ENCODE data around the gene SEC14L1.

DNA sequence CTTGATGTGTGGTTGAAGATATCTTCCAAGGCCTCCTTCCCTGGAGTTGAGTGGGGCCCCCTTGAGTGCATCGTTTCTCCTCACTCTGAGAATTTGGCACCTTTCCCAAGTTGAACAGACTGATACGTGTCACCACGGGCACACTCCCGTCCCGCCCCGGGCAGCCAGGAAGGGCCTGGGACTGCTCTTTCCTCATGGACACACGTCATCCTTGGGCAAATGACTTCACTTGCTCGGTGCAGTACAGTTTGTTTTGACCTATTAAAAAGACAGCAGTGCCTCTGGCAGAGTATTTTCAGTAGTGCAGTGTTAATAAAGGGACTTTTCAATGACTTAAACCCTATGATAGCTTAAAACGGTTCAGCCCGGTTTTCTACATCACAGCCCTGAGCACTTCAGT is 59.9 kb downstream of the SEC14L1 start:
- TF ChIP-seq, protein P1, sequence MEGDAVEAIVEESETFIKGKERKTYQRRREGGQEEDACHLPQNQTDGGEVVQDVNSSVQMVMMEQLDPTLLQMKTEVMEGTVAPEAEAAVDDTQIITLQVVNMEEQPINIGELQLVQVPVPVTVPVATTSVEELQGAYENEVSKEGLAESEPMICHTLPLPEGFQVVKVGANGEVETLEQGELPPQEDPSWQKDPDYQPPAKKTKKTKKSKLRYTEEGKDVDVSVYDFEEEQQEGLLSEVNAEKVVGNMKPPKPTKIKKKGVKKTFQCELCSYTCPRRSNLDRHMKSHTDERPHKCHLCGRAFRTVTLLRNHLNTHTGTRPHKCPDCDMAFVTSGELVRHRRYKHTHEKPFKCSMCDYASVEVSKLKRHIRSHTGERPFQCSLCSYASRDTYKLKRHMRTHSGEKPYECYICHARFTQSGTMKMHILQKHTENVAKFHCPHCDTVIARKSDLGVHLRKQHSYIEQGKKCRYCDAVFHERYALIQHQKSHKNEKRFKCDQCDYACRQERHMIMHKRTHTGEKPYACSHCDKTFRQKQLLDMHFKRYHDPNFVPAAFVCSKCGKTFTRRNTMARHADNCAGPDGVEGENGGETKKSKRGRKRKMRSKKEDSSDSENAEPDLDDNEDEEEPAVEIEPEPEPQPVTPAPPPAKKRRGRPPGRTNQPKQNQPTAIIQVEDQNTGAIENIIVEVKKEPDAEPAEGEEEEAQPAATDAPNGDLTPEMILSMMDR (IDR thresholded peaks at IDR 0.05), result no peak
- no peak for TF ChIP-seq POLR2A (IDR thresholded peaks at IDR 0.05)
